ENCODE results near the gene MAML2.

DNA sequence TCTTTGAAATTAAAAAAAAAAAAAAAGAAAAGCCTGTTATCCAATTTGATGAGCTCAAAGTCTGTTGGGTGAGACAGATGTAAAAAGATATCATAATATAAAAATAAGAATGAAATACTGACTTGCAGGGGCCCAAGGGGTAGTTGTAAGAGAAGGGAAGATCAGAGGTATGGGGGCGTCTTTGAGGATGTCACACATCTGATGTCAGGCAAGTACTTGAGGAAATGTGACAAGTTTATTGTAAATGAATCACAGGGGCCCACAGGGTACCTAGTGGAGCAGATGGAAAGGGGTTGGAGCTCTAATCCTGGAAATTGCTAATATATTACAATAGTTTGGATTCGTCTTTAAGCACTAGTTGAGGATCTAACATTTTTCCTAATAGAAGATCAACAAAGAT, 131.6 kb downstream of the MAML2 start:
- TF ChIP-seq TAF1 (IDR thresholded peaks at IDR 0.05; ENCODE audit: control insufficient read depth, extremely low read depth, insufficient read depth, low read length, severe bottlenecking) (no peak), CTCF (IDR thresholded peaks at IDR 0.05 in 2 of 3, conservative IDR thresholded peaks at IDR 0.05 in 1 of 3; ENCODE audit: insufficient read depth in 2 of 3, low read depth in 1 of 3, low read length in 3 of 3) (no peak), EZH2 (IDR thresholded peaks at IDR 0.05; ENCODE audit: borderline replicate concordance, low read depth, low read length) (no peak), DPF2 (IDR thresholded peaks at IDR 0.05) (no peak), NRF1 (conservative IDR thresholded peaks at IDR 0.05 in 1 of 2, IDR thresholded peaks at IDR 0.05 in 1 of 2) (no peak), HNRNPUL1 (IDR thresholded peaks at IDR 0.05; ENCODE audit: low read length) (no peak)

Measured in K562 (cell line).